ENCODE measurements around the gene SCFD1. TPM values are rescaled to one million over a fixed set of nuclear protein-coding genes. Genes with fewer than 3 reads are reported as not detected.
"Not testable (repeated sequence)": the region's sequence is repeated elsewhere in the genome, so short reads cannot be mapped to it uniquely, and the experiment has no call there.

SCFD1 gene
- total RNA-seq, 4 donors from 2014 or later: 33.6 to 40.8 (median 37.1) TPM

DNA sequence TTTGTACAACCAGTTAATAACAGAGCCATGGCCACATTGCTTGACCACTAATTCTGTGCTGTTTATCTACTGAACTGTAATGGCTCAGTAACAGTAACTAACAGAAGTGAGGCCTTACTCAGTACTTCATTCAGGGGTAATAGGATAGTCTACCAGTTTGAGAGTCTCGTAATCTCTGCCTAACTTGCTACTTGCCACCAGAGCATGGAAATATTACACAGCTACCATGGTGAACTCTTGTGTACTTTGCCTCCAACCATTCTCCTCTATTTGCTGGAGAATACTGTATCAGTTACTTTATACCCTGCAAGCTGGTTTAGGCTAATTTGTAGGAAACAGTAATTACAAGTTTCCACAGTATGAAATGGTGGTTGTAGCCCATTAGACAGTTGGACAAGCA lies 10.6 kb downstream of the SCFD1 start:
- intact Hi-C loops (cut with DNase I; ENCODE audit: low total_unique reads): no loop called here
- WGBS, 2 donors: 96 to 100% methylated on average over 1 of the region's 1 CpG
- no peak for TF ChIP-seq POLR2A (IDR thresholded peaks at IDR 0.05)
- TF ChIP-seq, protein P1, sequence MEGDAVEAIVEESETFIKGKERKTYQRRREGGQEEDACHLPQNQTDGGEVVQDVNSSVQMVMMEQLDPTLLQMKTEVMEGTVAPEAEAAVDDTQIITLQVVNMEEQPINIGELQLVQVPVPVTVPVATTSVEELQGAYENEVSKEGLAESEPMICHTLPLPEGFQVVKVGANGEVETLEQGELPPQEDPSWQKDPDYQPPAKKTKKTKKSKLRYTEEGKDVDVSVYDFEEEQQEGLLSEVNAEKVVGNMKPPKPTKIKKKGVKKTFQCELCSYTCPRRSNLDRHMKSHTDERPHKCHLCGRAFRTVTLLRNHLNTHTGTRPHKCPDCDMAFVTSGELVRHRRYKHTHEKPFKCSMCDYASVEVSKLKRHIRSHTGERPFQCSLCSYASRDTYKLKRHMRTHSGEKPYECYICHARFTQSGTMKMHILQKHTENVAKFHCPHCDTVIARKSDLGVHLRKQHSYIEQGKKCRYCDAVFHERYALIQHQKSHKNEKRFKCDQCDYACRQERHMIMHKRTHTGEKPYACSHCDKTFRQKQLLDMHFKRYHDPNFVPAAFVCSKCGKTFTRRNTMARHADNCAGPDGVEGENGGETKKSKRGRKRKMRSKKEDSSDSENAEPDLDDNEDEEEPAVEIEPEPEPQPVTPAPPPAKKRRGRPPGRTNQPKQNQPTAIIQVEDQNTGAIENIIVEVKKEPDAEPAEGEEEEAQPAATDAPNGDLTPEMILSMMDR (IDR thresholded peaks at IDR 0.05): no peak
- H3K4me3 ChIP-seq (ENCODE audit: low read depth, poor library complexity, severe bottlenecking): no peak overlapping the region
- DNase-seq (ENCODE audit: low spot score in 2 of 2): no peak

DNA sequence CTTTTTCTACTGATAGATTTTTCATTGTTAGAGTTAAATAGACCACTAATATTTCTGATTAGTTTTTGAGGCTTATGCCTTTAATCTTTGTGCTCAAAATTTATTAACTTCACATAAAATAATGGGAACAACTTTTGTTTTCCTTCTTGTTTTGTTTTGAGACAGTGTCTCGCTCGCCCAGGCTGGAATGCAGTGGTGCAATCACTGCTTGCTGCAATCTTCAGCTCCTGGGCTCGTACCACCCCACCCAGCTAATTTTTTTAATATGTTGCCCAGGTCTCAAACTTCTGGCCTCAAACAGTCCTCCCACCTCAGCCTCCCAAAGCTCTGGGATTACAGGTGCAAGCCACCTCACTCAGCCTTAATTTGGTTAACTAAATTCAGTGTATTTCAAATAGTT lies 16.8 kb downstream of the SCFD1 start:
- H3K4me3 ChIP-seq (ENCODE audit: low read depth, poor library complexity, severe bottlenecking): no peak overlapping the region
- TF ChIP-seq POLR2A (IDR thresholded peaks at IDR 0.05): no peak
- TF ChIP-seq, protein P1 (IDR thresholded peaks at IDR 0.05): no peak
- intact Hi-C loops (cut with DNase I; ENCODE audit: low total_unique reads): no loop called here
- WGBS, 2 donors: 55 to 60% methylated on average over 3 of the region's 3 CpGs
- no peak for DNase-seq (ENCODE audit: low spot score in 2 of 2)

DNA sequence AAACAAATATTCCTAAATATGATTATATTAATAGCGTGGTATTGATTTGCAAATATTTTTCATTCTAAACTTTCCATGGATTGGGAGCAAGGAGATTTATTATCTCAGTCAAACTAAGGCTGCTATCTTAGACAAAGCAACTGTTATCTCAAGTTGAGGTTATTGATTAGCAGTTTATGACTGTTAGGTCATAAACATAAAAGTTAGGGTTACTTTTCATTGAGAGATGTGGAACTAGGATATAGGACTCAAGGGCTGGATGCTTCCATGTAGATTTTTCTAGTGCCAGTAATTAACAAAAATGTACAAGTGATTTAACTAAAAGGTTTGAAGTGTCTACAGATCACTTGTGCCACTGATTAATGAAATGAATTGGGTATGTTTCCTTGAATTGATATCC lies 19.1 kb downstream of the SCFD1 start:
- TF ChIP-seq POLR2A (IDR thresholded peaks at IDR 0.05): no peak
- TF ChIP-seq, protein P1 (IDR thresholded peaks at IDR 0.05): no peak
- intact Hi-C loops (cut with DNase I; ENCODE audit: low total_unique reads): no loop called here
- H3K4me3 ChIP-seq (ENCODE audit: low read depth, poor library complexity, severe bottlenecking): no peak overlapping the region
- 94% methylated on average over 1 of the region's 1 CpG for WGBS, 2 donors
- no peak for DNase-seq (ENCODE audit: low spot score in 2 of 2)

DNA sequence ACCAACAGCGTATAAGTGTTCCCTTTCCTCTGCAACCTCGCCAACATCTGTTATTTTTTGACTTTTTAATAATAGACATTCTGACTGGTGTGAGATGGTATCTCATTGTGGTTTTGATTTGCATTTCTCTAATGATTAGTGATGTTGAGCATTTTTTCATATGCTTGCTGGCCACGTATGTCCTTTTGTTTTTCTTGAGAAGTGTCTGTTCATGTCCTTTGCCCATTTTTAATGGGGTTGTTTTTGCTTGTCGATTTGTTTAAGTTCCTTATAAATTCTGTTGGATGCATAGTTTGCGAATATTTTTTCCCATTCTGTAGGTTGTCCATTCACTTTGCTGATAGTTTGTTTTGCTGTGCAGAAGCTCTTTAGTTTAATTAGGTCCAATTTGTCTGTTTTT lies 22.3 kb downstream of the SCFD1 start:
- WGBS, 2 donors: 95 to 97% methylated on average over 5 of the region's 5 CpGs
- DNase-seq (ENCODE audit: low spot score in 2 of 2); H3K4me3 ChIP-seq (ENCODE audit: low read depth, poor library complexity, severe bottlenecking); intact Hi-C loops (cut with DNase I; ENCODE audit: low total_unique reads): not testable (repeated sequence)

DNA sequence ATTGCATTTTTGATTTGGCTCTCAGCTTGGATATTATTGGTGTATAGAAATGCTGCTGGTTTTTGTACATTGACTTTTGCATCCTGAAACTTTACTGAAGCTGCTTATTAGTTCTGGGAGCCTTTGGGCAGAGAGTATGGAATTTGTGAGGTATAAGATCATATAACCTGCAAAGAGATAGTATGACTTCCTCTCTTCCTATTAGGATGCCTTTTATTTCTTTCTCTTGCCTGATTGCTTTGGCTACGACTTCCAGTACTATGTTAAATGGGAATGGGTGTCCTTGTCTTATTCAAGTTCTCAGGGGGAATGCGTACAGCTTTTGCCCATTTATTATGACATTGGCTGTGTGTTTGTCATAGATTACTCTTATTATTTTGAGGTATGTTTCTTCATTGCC lies 23.5 kb downstream of the SCFD1 start:
- 93 to 98% methylated on average over 2 of the region's 2 CpGs for WGBS, 2 donors
- TF ChIP-seq, protein P1 (IDR thresholded peaks at IDR 0.05): no peak
- no peak for TF ChIP-seq POLR2A (IDR thresholded peaks at IDR 0.05)
- DNase-seq (ENCODE audit: low spot score in 2 of 2): no peak

DNA sequence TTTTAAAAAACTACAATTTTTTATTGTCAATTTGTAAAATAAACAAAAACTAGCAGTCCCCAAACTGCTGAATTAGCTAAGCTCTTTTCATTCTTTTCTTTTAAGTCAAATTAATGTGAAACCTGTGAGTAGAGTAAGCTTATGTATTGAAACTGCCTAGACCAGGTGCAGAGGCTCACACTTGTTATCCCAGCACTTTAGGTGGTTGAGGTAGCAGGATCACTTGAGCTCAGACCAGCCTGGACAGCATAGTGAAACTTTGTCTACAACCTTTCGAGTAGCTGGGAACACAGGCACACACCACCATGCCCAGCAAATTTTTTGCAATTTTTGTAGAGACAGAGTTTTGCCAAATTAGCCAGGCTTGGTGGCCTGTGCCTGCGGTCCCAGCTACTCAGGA lies 26.4 kb downstream of the SCFD1 start:
- TF ChIP-seq, protein P1 (IDR thresholded peaks at IDR 0.05): no peak
- TF ChIP-seq POLR2A (IDR thresholded peaks at IDR 0.05): no peak
- no peak overlapping the region for H3K4me3 ChIP-seq (ENCODE audit: low read depth, poor library complexity, severe bottlenecking)
- WGBS, 2 donors: 95 to 100% methylated on average over 2 of the region's 2 CpGs
- intact Hi-C loops (cut with DNase I; ENCODE audit: low total_unique reads): no loop called here
- no peak for DNase-seq (ENCODE audit: low spot score in 2 of 2)

More for the DNA sequence above, 23.5 kb downstream of the SCFD1 start:
- intact Hi-C loops (cut with DNase I; ENCODE audit: low total_unique reads): no loop called here
- no peak overlapping the region for H3K4me3 ChIP-seq (ENCODE audit: low read depth, poor library complexity, severe bottlenecking)
